ENCODE data around the gene SLC9A8. TPM values are rescaled to one million over a fixed set of nuclear protein-coding genes. Genes with fewer than 3 reads are reported as not detected.

Gene SLC9A8
- total and polyA plus RNA-seq, 9 of the 15 experiments (the other 6 are each of a cell fraction or from before 2014, with no cell fraction given): 0.56 to 9.7 (median 5.0) TPM

GRCh38 chr20:49775229-49775693 is 37.4 kb upstream of the SLC9A8 start (continued):
- TF ChIP-seq ILF3 (IDR thresholded peaks at IDR 0.05; ENCODE audit: borderline replicate concordance): no peak
- TF ChIP-seq NFRKB (IDR thresholded peaks at IDR 0.05; ENCODE audit: low read depth): no peak
- TF ChIP-seq THRAP3 (IDR thresholded peaks at IDR 0.05; ENCODE audit: borderline replicate concordance): no peak
- TF ChIP-seq BCLAF1 (IDR thresholded peaks at IDR 0.05; ENCODE audit: borderline replicate concordance in 1 of 2, control insufficient read depth in 1 of 2, low read depth in 2 of 2, low read length in 1 of 2): no peak
- no peak for TF ChIP-seq NR2C1 (IDR thresholded peaks at IDR 0.05)
- TF ChIP-seq NR2C1 (tag; IDR thresholded peaks at IDR 0.05): peak; percentile 35; the same call in 1 of the 2 replicates
- TF ChIP-seq TEAD4 (IDR thresholded peaks at IDR 0.05; ENCODE audit: low read length): no peak
- TF ChIP-seq TEAD4 (CRISPR knock-in tag; IDR thresholded peaks at IDR 0.05; ENCODE audit: borderline replicate concordance): no peak
- no peak for TF ChIP-seq RBM22 (IDR thresholded peaks at IDR 0.05; ENCODE audit: low read depth, low read length, poor library complexity, severe bottlenecking)
- no peak for TF ChIP-seq MITF (IDR thresholded peaks at IDR 0.05)
- TF ChIP-seq NFIC (IDR thresholded peaks at IDR 0.05): peak; percentile 45
- TF ChIP-seq ZNF395 (CRISPR knock-in tag; IDR thresholded peaks at IDR 0.05): no peak
- TF ChIP-seq ELF4 (CRISPR knock-in tag; IDR thresholded peaks at IDR 0.05): no peak
- TF ChIP-seq ZNF79 (CRISPR knock-in tag; IDR thresholded peaks at IDR 0.05; ENCODE audit: low read depth): no peak
- TF ChIP-seq DACH1 (IDR thresholded peaks at IDR 0.05; ENCODE audit: partially characterized antibody): peak; percentile 49
- TF ChIP-seq GTF2E2 (tag; IDR thresholded peaks at IDR 0.05): no peak
- TF ChIP-seq EGR1 (conservative IDR thresholded peaks at IDR 0.05): peak; percentile 68
- TF ChIP-seq POLR2B (IDR thresholded peaks at IDR 0.05; ENCODE audit: low read depth, partially characterized antibody): no peak
- no peak for TF ChIP-seq ETV1 (tag; conservative IDR thresholded peaks at IDR 0.05; ENCODE audit: low read depth)
- TF ChIP-seq ZNF384 (IDR thresholded peaks at IDR 0.05; ENCODE audit: low read depth, low read length): peak; percentile 51; the same call in 1 of the 2 replicates
- TF ChIP-seq PCBP2 (IDR thresholded peaks at IDR 0.05; ENCODE audit: low read depth, low read length, poor library complexity, severe bottlenecking): no peak
- no peak for TF ChIP-seq SMARCE1 (IDR thresholded peaks at IDR 0.05)
- TF ChIP-seq PTRF (tag; IDR thresholded peaks at IDR 0.05): no peak
- TF ChIP-seq KHSRP (IDR thresholded peaks at IDR 0.05): no peak
- TF ChIP-seq ZBTB8A (IDR thresholded peaks at IDR 0.05; ENCODE audit: partially characterized antibody): no peak

Measured in K562 (cell line).